ENCODE data around the gene C16orf54. TPM values are rescaled to one million over a fixed set of nuclear protein-coding genes. Genes with fewer than 3 reads are reported as not detected.

C16orf54 gene
- total and polyA plus RNA-seq, 9 of the 15 experiments (the other 6 are each of a cell fraction or from before 2014, with no cell fraction given): 0.09 TPM; not detected in 8

- TF ChIP-seq FOSL1 (tag; conservative IDR thresholded peaks at IDR 0.05) (no peak), ZNF311 (CRISPR knock-in tag; IDR thresholded peaks at IDR 0.05) (no peak), RUNX1 (IDR thresholded peaks at IDR 0.05; ENCODE audit: low read depth) (no peak), ILF3 (IDR thresholded peaks at IDR 0.05; ENCODE audit: borderline replicate concordance) (no peak), ZC3H8 (IDR thresholded peaks at IDR 0.05) (no peak), CBX3 (IDR thresholded peaks at IDR 0.05; ENCODE audit: borderline replicate concordance in 1 of 2, low read length in 2 of 2) (peak in 1 of 2 experiments; percentile 55; a peak in 1 of 3 replicates), POLR2AphosphoS2 (IDR thresholded peaks at IDR 0.05; ENCODE audit: low read length) (peak; percentile 50; the same call in 1 of the 2 replicates), MITF (IDR thresholded peaks at IDR 0.05) (no peak), FOXA3 (CRISPR knock-in tag; conservative IDR thresholded peaks at IDR 0.05 in 1 of 2, IDR thresholded peaks at IDR 0.05 in 1 of 2) (no peak), ATF7 (IDR thresholded peaks at IDR 0.05) (0 out of 2 replicates have a peak, but pooled peaks have one; percentile 30)
Observed at GRCh38 chr16:29698484-29699323, 47.1 kb downstream of the C16orf54 start (continued).
